ENCODE measurements around the gene ADGRF4.

The ADGRF4 gene

DNA sequence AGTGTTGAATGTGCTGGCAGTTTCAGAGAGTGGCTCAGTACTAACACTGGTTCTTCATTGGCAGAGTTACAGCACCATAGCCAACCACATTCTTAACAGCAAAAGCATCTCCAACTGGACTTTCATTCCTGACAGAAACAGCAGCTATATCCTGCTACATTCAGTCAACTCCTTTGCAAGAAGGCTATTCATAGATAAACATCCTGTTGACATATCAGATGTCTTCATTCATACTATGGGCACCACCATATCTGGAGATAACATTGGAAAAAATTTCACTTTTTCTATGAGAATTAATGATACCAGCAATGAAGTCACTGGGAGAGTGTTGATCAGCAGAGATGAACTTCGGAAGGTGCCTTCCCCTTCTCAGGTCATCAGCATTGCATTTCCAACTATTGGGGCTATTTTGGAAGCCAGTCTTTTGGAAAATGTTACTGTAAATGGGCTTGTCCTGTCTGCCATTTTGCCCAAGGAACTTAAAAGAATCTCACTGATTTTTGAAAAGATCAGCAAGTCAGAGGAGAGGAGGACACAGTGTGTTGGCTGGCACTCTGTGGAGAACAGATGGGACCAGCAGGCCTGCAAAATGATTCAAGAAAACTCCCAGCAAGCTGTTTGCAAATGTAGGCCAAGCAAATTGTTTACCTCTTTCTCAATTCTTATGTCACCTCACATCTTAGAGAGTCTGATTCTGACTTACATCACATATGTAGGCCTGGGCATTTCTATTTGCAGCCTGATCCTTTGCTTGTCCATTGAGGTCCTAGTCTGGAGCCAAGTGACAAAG, 17.0 kb upstream of the ADGRF4 start:
- DNase-seq (ENCODE audit: low spot score) = no peak

DNA sequence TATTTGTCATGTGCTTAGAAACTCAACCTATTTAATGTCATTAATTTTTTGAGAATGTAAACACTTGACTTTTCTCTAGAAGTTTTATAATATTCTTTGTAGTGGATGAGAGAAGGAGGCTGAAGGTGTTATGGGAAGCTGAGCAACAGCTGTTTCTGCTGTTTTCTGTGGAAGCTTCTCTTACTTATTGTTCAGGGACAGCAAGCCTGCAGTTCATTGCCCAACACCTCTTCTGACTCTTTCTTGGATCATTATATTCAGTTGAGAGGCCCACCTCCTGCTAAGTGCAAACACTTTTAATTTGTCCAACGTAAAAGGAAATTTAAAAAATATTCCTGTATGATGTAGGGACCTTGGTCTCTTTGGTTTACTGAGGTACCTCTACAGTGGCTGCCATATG, 12.0 kb upstream of the ADGRF4 start:
- DNase-seq (ENCODE audit: low spot score) = no peak

DNA sequence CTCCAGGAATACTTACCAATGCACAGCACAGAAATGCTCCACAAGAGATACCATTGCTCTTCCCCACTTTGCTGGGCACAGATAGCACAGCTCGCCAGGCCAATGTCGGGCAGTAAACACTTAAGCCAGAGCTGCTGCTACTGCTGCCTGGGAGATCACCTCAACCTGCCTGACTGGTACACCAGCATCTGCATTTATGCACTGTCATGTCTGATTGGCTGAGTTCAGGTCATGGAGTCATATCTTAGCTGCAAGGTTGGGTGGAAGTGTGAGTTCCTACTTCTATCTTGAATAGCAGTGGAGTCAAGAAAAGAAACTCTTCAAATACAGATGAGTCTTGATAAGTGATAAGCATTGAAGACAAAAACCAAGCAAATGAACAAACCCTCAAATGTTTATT, 10.9 kb upstream of the ADGRF4 start:
- DNase-seq (ENCODE audit: low spot score) = no peak

DNA sequence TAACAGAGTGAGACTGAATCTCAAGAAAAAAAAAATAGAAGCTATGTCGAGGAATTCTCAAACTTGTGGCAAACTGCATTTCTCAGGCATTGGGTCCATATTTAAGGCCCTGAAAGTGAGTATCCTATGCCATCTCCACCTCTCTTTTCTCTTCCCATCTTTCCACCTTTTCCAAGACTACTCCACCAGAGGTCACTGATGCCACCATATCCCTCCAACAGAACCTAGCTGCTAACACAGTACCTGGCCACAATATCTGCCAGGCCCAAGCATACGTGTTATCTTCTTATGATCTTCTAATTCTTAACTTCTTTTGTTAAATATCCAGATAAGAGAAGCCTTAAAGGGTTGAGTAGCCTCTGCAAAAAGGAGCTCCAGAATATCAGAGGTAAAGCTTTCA, 8.2 kb upstream of the ADGRF4 start:
- no peak for DNase-seq (ENCODE audit: low spot score)

DNA sequence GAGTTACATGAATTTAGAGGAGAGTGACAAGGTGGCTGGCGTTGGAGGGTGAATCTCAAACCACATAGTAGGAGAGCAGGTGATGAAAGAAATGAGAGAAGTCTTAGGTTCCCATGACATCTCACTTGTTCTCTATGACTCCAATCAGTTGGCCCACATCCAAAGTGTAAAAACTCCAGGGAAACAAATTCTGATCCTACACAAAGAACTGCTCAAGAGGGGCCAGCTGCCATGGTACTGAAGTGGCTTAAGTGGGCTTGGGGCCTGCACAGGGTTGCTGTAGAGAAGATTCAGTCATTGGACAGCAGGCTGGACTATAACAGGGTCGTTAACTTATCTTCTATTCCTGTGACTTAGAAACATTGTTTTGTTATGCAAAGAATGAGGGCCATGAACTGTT, 7.6 kb upstream of the ADGRF4 start:
- DNase-seq (ENCODE audit: low spot score) = no peak

GRCh38 chr6:47697925-47698324, 455 bp upstream of the ADGRF4 start:
- DNase-seq (ENCODE audit: low spot score) = no peak

- DNase-seq (ENCODE audit: low spot score) = no peak
Observed at GRCh38 chr6:47700053-47700452, 1.7 kb downstream of the ADGRF4 start.

DNA sequence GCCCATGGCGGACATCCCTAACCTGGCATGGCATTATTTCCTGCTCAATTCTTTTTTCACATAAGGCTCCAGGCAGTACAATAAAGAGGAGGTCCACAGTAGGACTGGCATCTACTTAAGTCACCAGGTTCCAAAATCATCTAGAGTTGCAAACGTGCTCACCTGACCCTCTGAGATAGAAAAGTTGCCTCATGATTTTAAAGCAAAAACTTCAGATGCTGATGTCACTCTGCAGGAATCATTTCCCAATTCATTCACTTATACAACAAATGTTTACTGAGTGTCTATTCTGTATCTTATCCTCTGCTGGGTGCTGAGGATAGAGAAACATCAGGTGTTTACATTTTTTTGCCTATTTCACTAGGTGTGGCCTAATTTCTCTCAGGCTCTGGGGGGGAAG, 2.2 kb downstream of the ADGRF4 start:
- no peak for DNase-seq (ENCODE audit: low spot score)

- no peak for DNase-seq (ENCODE audit: low spot score)
Observed at GRCh38 chr6:47701363-47701762, 3.0 kb downstream of the ADGRF4 start.

- no peak for DNase-seq (ENCODE audit: low spot score)
Observed at GRCh38 chr6:47709160-47709559, 10.8 kb downstream of the ADGRF4 start.

- DNase-seq (ENCODE audit: low spot score) = no peak
Observed at GRCh38 chr6:47710295-47710694, 11.9 kb downstream of the ADGRF4 start.

- no peak for DNase-seq (ENCODE audit: low spot score)
Observed at GRCh38 chr6:47713200-47713599, 14.8 kb downstream of the ADGRF4 start.

DNA sequence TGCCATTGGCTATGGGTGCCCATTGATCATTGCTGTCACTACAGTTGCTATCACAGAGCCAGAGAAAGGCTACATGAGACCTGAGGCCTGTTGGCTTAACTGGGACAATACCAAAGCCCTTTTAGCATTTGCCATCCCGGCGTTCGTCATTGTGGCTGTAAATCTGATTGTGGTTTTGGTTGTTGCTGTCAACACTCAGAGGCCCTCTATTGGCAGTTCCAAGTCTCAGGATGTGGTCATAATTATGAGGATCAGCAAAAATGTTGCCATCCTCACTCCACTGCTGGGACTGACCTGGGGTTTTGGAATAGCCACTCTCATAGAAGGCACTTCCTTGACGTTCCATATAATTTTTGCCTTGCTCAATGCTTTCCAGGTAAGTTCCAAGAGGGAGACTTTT, 16.4 kb downstream of the ADGRF4 start:
- DNase-seq (ENCODE audit: low spot score) = no peak

DNA sequence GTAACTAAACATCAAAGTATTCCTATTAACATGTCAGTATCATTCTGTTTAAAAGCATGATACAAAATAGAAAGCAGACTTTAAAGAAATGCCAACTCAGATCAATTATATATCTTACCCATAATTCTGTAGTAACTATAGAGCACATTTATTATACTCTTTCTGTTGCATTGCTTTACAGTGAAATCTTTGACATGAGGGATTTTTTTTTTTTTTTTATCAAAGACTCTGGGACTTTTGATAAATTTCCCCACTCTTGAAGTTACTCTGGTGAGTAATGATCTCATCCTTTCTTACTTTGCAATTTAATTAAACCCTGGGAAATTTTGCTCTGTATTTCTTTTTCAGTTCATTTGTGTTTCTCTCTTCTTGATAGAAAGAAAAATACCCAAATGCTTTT, 17.4 kb downstream of the ADGRF4 start:
- DNase-seq (ENCODE audit: low spot score) = no peak

- no peak for DNase-seq (ENCODE audit: low spot score)
Observed at GRCh38 chr6:47716207-47716606, 17.8 kb downstream of the ADGRF4 start.

- DNase-seq (ENCODE audit: low spot score) = no peak
Observed at GRCh38 chr6:47718571-47718970, 20.2 kb downstream of the ADGRF4 start.

GRCh38 chr6:47721189-47721588, 22.8 kb downstream of the ADGRF4 start:
- no peak for DNase-seq (ENCODE audit: low spot score)

DNA sequence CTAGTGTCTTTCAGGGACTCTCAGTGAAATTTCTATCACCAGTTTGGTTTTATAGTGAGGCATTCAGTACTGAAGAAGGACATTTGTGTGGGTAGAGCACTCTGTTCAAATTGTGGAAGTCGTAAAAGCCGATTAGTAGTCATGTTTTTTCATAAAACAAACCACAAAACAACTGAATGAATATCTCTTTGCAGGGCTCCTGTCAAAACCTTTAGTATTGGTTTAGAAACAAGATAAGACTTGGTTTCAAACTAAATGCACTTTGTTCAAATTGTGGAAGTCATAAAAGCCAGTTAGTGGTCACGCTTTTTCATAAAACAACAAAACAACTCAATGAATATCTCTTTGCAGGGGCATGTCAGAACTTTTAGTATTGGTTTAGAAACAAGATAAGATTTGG, 23.8 kb downstream of the ADGRF4 start:
- DNase-seq (ENCODE audit: low spot score) = no peak

DNA sequence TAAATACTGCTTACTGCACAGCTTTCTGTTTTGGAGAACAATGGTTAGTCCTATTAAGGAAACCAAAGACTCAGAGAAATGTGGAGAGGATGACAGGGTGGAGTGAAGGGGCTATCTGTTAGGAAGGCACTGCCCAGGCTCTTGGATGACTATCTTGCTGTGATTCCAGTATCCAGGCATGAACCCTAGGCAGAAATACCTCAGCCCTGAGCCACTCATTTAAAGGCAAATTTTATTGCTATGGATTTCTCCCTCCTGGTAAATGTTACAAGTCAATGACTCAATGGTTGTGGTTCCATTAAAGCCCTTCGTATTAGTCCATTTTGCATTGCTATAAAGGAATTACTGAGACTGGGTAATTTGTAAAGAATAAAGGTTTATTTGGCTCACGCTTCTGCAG, 25.9 kb downstream of the ADGRF4 start:
- no peak for DNase-seq (ENCODE audit: low spot score)

DNA sequence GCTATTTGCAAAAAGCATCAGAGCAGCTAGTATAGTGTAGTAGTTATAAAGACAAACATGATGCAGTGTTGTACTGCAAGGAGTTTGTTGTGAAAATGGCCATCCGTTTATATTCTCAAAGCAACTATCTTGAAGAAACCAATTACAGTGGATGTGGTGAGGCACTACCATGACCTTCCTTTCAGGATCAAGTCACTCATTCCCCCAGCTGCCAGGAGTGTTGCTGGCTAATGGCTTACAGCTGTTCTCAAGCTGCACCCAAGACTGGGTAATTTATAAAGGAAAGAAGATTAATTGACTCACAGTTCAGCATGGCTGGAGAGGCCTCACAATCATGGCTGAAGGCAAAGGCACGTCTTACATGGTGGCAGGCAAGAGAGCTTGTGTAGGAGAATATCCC, 29.0 kb downstream of the ADGRF4 start:
- DNase-seq (ENCODE audit: low spot score) = no peak

- no peak for DNase-seq (ENCODE audit: low spot score)
Observed at GRCh38 chr6:47729019-47729418, 30.6 kb downstream of the ADGRF4 start.

DNA sequence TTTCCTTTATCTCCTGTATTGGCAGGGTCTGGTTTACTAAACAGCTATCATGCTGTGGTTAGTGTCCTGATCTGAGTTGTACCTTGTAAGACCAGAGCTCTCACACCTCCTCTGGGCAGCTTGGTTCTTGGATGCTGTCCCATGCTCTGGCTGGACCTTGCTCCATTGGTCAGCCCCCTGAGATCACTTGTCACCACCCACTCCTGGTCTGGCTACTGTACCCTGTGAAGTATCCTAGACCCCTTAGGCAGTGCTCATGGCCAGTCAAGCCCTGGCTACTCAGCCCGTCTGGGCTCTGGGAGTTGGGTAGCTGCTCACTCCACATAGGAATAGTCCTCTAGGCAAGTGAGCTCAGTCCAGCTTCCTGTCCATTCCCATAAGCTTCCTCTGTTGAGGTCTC, 31.1 kb downstream of the ADGRF4 start:
- no peak for DNase-seq (ENCODE audit: low spot score)

GRCh38 chr6:47733879-47734558, 35.6 kb downstream of the ADGRF4 start:
- DNase-seq (ENCODE audit: low spot score) = no peak

Data from globus pallidus (tissue), 1 donor.